Epithelial cell of proximal tubule (primary cell): ENCODE data around the gene MYH9. TPM values are rescaled to one million over a fixed set of nuclear protein-coding genes. Genes with fewer than 3 reads are reported as not detected.

Source experiments
- DNase-seq: peaks from one replicate; pipeline ENCODE4 v3.0.0-alpha.2; 2011; ENCODE audit warnings: low read depth
- H3K4me3 ChIP-seq: 2 replicates; pipeline ENCODE4 v1.5.1; 2011; ENCODE audit warnings: low read depth, mild to moderate bottlenecking, low read length
- total RNA-seq: library from RNA; depleted of rRNA; stranded (reverse); fragments of >200 nt; gene quantifications from 2 replicates; pipeline ENCODE4 v1.2.3, GENCODE V29; 2015
- TF ChIP-seq, protein P1 (sequence below): conservative IDR thresholded peaks from 2 replicates; pipeline ENCODE4 v1.5.1; 2012; ENCODE audit warnings: low read depth, mild to moderate bottlenecking, low read length

MYH9 gene
- total RNA-seq, 1 donor from 2014 or later: 896 TPM

DNA sequence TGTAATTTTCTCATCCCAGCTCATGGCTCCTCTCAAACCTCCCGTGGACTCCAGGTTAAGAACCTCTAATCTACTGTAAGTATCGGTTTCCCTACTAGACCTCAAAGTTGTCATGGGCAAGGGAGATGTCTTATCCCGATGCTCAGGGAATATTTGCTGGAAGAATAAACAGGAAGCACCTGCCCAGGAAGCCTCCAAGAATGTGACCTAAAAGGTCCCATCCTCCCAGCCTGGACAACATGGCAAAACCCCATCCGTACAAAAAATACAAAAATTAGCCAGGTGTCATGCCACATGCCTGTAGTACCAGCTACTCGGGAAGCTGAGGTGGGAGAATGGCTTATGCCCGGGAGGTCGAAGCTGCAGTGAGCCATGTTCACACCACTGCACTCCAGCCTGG is 72.4 kb downstream of the MYH9 start:
- H3K4me3 ChIP-seq: no peak overlapping the region
- TF ChIP-seq, protein P1, sequence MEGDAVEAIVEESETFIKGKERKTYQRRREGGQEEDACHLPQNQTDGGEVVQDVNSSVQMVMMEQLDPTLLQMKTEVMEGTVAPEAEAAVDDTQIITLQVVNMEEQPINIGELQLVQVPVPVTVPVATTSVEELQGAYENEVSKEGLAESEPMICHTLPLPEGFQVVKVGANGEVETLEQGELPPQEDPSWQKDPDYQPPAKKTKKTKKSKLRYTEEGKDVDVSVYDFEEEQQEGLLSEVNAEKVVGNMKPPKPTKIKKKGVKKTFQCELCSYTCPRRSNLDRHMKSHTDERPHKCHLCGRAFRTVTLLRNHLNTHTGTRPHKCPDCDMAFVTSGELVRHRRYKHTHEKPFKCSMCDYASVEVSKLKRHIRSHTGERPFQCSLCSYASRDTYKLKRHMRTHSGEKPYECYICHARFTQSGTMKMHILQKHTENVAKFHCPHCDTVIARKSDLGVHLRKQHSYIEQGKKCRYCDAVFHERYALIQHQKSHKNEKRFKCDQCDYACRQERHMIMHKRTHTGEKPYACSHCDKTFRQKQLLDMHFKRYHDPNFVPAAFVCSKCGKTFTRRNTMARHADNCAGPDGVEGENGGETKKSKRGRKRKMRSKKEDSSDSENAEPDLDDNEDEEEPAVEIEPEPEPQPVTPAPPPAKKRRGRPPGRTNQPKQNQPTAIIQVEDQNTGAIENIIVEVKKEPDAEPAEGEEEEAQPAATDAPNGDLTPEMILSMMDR: no peak
- no peak for DNase-seq

DNA sequence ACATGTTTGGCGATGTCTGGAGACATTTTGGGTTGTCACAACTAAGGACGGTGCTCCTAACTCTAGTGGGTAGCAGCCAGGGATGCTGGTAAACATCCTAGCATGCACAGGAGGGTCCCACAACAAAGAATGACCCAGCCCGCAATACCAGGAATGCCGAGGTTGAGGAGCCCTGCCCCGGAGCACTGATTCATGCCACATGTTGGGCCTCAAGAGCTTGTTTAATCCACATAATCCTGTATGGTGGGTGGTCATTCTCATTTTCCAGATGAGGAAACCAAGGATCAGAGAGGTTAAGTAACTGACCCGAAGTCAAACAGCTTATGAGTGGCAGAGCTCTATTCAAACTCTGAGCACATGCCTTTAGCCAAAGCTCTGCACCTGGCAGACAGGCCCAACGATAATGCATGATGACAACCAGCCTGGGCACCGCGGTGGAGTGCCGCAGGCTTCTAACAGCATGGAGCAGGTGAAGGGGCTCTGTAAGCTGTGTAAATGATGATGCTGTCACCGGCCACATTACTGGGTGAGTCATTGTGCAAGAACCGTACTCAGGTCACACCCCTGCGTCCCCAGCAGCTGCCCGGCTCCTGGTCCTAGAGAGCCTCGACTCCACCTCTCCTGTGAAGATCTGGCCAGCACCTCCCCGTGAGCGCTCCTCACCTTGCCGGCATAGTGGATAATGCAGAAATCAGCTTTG is 76.2 kb downstream of the MYH9 start:
- TF ChIP-seq, protein P1: no peak
- H3K4me3 ChIP-seq: no peak overlapping the region
- no peak for DNase-seq

DNA sequence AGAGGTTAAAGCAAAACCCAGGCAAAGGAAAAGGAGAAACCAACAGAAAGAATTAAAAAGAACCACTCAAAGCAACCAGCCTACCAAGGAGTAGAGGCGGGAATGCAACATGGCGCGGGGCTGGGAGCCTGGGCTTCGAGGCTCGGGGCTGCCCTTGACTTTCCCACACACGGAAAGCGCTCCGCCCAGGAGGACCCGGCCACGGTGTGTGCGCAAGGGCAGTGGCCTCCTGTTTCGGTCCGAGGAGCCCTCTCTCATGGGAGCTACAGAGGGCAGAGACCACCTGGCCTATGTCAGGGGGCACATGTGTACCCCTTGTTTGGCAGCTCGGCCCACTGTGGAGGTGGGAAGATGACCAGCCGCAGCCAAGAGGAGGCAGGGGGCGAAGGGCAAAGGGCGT is 78.9 kb downstream of the MYH9 start:
- TF ChIP-seq, protein P1: no peak
- H3K4me3 ChIP-seq: no peak overlapping the region
- DNase-seq: no peak

DNA sequence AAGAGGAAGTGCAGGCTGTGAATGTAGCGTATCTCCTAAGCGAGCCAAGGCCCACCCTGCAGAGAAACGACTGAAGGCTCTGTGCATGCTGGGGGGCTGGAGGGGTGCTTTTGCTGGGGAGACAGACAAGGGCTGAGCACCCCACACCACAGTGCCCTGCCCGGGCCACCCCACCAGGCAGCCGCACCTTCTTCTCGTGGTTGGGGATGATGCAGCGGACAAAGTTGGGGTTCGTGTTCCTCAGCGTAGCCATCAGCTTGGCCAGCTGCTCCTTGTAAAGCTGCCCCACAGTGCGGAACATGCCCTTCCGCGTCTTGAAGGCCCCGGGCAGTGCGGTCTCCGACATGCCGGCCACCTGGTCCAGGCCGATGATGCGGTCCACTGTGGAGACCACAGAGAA is 81.5 kb downstream of the MYH9 start:
- no peak overlapping the region for H3K4me3 ChIP-seq
- TF ChIP-seq, protein P1: no peak
- DNase-seq: no peak

DNA sequence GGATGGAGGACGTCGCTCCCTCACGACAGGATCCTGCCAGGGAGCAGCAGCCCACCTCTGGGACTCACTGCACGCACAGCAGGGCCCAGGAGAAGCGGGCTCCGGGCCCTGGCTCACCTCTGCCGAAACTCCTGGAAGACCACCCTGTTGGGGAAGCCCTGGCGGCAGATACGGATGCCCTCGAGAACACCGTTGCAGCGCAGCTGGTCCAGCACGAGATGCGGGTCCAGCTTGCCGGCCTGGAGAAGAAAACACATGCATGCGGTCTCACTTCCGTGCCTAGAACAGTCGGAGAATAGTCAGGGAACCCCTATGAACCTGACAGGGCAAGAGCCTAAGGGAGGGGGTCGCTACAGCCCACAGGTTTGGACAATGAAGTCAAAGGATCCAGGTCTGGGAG is 82.0 kb downstream of the MYH9 start:
- DNase-seq: no peak
- TF ChIP-seq, protein P1: no peak
- H3K4me3 ChIP-seq: no peak overlapping the region

DNA sequence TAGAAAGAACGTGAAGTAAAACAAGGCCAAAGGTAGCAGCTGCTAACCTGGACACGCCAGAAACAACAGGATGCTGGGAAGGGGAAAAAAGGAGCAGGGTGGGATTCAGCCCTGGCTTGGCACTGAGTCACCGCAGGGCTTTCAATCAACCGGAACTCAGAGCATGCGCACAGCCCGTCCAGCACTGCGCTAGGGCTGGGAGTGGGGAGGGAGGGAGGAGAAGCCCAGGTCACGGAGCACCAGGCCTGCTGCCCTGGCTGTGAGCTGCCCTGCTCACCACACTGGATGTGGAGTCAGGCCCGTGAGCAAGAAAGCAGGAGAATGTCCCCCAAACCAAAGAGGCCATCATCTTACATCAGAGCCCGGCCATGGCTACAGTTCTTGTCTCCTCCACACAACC is 83.3 kb downstream of the MYH9 start:
- TF ChIP-seq, protein P1: no peak
- H3K4me3 ChIP-seq: no peak overlapping the region
- no peak for DNase-seq

DNA sequence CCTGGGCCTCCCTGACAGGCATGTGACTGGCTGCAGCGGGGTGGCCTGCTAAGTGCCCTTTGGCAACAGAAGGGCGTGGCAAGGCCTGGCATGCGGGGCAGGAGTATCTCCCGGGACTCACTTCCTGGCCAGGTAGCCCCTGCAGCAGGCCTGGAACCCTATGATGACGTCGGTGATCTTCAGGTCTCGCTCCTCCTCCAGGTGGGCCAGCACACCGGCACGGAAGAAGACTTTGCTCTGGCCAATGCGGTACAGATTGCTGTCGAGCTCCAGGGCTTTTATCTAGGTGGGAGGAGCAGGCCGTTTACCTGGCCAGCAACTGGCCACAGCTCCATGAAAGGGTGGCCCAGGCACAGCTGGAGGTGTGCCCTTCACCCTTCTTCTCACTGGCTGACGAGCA is 83.9 kb downstream of the MYH9 start:
- no peak overlapping the region for H3K4me3 ChIP-seq
- TF ChIP-seq, protein P1: no peak
- DNase-seq: no peak
